ENCODE measurements around the gene HIVEP2.

- TF ChIP-seq CTCF (IDR thresholded peaks at IDR 0.05): no peak
- no peak for TF ChIP-seq POLR2A (IDR thresholded peaks at IDR 0.05)
Observed at GRCh38 chr6:142810952-142811514, 133.9 kb downstream of the HIVEP2 start.
